Liver (tissue), 2 donors: ENCODE data around the gene GPR87.

Source experiments
- FOXA1 ChIP-seq: IDR thresholded peaks from 2 replicates; pipeline ENCODE4 v1.6.1; 2016; ENCODE audit warnings: antibody characterized with exemption
- TF ChIP-seq, protein P1 (sequence below): IDR thresholded peaks from 2 replicates; pipeline ENCODE4 v1.6.1; 2016; ENCODE audit warnings: antibody characterized with exemption
- TF ChIP-seq, protein P2 (sequence below): fragments of 150-350 bp; IDR thresholded peaks from 2 replicates; pipeline ENCODE4 v1.5.1; 2017; ENCODE audit warnings: improper control_type of control experiment, low read depth, low read length; ENCODE audit not compliant: missing input control
- TF ChIP-seq, protein P3 (sequence below): IDR thresholded peaks from 2 replicates; pipeline ENCODE4 v1.6.1; 2016; ENCODE audit warnings: antibody characterized with exemption, mild to moderate bottlenecking
- donor health status: healthy.

- TF ChIP-seq, protein P1, sequence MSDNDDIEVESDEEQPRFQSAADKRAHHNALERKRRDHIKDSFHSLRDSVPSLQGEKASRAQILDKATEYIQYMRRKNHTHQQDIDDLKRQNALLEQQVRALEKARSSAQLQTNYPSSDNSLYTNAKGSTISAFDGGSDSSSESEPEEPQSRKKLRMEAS: no peak
- TF ChIP-seq, protein P2, sequence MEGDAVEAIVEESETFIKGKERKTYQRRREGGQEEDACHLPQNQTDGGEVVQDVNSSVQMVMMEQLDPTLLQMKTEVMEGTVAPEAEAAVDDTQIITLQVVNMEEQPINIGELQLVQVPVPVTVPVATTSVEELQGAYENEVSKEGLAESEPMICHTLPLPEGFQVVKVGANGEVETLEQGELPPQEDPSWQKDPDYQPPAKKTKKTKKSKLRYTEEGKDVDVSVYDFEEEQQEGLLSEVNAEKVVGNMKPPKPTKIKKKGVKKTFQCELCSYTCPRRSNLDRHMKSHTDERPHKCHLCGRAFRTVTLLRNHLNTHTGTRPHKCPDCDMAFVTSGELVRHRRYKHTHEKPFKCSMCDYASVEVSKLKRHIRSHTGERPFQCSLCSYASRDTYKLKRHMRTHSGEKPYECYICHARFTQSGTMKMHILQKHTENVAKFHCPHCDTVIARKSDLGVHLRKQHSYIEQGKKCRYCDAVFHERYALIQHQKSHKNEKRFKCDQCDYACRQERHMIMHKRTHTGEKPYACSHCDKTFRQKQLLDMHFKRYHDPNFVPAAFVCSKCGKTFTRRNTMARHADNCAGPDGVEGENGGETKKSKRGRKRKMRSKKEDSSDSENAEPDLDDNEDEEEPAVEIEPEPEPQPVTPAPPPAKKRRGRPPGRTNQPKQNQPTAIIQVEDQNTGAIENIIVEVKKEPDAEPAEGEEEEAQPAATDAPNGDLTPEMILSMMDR: no peak
- TF ChIP-seq FOXA1: no peak
- TF ChIP-seq, protein P3, sequence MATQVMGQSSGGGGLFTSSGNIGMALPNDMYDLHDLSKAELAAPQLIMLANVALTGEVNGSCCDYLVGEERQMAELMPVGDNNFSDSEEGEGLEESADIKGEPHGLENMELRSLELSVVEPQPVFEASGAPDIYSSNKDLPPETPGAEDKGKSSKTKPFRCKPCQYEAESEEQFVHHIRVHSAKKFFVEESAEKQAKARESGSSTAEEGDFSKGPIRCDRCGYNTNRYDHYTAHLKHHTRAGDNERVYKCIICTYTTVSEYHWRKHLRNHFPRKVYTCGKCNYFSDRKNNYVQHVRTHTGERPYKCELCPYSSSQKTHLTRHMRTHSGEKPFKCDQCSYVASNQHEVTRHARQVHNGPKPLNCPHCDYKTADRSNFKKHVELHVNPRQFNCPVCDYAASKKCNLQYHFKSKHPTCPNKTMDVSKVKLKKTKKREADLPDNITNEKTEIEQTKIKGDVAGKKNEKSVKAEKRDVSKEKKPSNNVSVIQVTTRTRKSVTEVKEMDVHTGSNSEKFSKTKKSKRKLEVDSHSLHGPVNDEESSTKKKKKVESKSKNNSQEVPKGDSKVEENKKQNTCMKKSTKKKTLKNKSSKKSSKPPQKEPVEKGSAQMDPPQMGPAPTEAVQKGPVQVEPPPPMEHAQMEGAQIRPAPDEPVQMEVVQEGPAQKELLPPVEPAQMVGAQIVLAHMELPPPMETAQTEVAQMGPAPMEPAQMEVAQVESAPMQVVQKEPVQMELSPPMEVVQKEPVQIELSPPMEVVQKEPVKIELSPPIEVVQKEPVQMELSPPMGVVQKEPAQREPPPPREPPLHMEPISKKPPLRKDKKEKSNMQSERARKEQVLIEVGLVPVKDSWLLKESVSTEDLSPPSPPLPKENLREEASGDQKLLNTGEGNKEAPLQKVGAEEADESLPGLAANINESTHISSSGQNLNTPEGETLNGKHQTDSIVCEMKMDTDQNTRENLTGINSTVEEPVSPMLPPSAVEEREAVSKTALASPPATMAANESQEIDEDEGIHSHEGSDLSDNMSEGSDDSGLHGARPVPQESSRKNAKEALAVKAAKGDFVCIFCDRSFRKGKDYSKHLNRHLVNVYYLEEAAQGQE: no peak
These were observed 3.0 kb upstream of the GPR87 start for GRCh38 chr3:151319628-151320027.
